T-helper 2 cell (primary cell): ENCODE data around the gene RUFY1.
A peak's percentile ranks its signal among the peaks of the same experiment; 100 is the strongest.

Experiments
- DNase-seq, 5 experiments: peaks; one replicate each; pipeline versions ENCODE4 v3.0.0 to v3.0.0-alpha.2; 2012 to 2022

Gene RUFY1

DNA sequence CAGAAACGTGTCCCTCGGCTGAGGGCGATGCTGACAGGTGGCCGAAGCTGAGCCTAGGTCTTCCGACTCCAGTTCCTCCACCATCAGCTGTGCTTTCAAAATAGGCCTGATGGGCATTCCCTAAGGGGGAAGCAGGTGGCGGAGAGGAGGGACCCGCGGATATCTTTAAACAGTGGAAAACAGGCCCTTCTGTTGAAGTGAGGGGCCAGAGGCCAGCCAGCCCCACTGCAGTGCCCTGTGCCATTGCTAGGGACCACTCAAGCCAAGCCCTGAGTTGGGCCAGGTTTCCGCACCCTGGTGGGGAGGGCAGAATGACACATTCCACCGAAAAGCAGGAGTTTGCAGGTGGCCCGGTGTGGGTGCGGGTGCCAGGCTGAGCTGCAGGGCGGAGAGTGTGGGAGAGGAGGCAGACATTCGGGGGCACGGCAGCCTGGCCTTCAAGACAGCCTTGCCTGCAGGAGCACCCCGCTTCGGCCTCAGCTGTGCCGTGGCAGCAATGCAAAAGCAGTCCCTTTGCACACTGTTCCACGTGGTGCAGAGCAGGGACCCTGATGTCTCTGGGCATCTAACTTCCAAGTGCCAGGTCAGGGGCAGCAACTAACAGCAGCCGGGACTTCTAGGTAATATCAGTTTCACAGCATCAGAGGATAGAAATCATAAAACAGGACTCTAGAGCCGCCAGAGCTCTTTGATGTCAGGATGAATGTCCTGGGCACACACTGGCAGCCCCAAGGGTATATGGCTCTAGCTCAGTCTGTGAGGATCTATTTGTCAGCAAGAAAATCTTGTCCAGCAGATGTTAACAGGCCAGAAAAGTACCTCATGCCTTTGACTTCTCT, 55.9 kb downstream of the RUFY1 start:
- DNase-seq: no peak

DNA sequence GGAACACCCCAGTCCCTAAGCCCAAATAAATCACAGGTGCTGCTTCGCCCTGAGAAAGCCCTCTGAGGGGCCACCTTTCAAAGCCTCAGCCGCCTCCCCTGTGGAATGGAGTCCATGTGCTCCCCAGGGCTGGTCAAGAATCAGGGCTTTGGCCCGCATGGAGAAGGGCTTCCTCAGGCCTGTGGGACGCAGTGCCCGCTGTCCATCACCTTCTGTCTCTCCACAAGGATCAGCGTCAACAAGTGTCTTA, 56.5 kb downstream of the RUFY1 start:
- no peak for DNase-seq

GRCh38 chr5:179607160-179607931, 57.0 kb downstream of the RUFY1 start:
- DNase-seq: no peak

DNA sequence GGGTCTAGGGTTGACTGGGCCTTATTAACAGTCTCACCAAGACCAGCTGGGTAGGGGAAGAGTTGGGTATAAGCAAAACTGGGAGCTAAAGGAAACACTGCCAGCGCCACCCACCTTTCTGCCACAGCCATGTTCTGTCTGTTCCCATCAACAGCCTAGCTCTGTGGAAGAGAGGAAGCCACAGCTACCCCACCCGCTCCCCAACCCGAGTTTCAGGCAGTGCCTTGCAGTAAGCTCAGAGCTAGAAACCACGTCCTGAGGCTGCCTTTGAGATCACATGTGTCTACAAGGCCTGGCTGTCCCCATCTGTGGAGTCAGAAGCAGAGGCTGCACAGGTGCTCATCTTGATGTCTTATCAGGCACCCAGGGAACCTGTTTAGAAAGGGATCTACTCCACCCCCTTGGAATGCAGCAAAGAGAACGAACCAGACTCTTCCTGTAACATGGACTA, 57.8 kb downstream of the RUFY1 start:
- DNase-seq: peak in 1 of 5 experiments; percentile 91

- no peak for DNase-seq
Observed at GRCh38 chr5:179609834-179610108, 59.4 kb downstream of the RUFY1 start.

DNA sequence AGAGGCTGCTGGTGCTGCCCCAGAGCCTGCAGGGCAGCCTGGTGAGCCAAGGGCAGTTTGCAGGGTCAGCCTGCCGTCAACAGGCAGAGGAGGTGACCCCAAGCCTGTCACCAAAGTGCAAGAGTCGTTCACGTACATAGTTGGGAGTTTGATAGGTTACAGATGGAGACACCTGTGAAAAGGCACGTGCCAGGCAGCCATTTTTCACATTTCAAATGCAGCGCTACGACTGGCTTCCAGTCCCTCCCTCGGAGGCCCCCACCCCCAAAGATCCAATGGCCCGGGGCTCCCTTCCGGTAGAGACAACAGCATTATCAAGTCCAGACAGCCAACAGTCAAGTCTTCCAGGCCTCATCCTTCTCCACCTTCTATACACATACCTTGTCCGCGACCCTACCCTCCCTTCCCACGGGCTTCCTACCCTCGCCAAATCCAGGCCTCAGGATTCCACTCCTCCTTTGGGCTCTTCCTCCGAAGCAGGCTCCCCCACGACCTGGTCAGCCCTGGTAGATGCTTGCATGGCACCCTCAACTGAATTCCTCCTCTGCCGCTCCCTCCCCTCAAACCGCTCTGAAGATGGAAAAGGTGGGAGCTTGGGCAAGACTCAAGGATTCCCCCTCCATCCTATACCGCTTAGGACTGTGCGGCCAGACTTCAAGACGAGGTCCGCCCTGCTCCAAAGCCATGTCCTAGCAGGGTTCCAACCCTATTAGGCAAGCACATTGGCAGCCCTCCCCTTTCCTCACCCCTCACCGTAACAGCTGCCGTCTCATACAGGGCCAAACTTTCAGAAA, 60.0 kb downstream of the RUFY1 start:
- DNase-seq: no peak

DNA sequence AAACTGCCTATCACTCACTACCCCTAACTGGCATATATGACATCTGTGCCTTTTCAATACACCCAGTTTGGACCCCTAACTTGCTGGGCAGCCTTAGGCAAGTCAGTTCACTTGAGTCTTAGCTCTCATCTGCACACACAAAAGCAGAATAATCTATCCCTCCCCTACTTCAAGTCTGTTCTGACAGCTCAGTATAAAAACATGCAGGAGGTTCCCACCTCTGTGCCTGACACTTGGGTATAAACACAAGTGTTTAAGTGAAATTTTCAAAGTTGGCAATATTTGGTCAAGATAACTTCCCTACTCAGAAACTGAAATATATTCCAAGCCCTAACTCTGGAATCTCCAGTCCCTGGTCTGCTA, 60.5 kb downstream of the RUFY1 start:
- no peak for DNase-seq

GRCh38 chr5:179612577-179613459, 62.5 kb downstream of the RUFY1 start:
- DNase-seq: no peak

DNA sequence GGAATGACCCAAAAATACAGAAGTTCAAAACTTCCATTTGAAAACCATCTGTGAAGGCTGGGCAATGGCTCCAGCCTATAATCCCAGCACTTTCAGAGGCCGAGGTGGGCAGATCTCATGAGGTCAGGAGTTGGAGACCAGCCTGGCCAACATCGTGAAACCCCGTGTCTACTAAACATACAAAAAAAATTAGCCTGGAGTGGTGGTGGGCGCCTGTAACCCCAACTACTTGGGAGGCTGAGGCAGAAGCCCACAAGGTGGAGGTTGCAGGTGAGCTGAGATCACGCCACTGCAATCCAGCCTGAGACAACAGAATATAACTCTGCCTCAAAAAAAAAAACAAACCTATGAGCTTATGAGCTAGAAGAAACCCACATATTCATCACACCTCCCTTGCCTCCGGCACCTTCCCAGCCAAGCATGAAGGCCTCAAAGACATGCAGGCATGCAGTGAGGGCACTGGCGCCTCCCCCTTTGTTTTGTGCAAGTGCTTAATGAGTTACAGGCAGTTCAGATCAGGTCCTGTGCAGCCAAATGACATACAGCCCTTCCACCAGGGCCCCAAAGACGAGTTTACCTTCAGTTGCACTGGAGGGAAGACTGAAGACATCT, 63.2 kb downstream of the RUFY1 start:
- DNase-seq: no peak

DNA sequence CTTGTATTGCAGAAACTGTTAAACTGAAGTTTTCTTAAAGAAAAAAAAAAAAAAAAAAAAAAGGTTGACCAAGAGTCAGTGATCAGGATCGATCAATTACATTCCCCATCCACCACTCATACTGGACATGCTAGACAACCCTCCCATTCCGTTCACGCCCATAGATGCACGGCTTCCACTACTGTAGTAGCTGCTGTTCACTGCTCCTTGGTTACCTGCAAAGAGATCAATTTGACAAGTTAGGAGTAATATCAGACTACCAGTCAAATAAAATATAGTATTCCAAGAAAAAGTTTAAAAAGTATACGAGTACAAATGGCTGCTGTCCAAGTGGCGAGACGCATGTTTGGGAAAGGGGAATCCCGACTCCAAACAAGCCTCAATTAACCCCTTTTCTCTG, 64.4 kb downstream of the RUFY1 start:
- no peak for DNase-seq

DNA sequence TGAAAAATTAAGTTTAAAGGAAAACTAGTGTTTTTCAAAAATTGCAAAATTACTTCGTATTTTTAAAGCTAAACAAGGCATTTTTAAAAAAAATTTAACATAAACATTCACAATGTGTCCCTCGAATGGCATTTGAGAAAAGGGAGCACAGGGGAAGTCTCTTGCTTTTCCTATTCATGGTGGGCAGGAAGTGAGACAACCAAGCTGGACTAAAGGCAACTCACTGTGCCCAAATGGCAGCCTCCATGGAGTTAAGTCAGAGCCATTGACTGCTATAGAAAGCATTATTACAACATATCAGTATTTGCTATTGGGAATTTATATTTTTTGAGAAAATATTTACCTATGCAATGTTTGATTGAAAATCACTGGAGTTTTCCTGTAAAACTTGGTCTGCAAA, 64.8 kb downstream of the RUFY1 start:
- DNase-seq: no peak

DNA sequence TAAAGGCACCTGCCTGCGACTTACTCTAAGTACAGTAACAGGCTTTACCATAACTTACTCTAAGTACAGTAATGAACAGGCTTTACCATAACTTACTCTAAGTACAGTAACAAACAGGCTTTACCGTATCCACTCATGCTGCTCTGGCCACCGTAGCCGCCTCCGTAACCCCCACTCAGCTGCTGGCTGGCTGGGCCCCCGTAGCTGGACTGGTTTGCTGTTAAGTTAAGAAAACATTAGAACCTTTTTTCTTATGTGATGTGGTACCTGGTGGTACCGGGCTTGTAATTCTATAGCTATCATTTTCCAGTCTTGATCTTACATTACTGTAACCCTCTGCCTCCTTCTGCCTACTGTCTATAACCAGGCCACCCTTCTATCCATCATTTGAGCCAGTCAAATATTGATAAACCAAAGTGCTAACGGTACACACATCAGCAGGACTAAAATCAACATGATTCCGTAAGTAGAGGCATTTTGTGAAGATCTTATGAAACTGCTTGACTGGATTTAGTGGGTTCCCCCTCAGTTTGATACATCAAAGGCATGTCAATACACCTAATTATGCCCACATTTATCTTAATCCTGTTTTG, 65.7 kb downstream of the RUFY1 start:
- DNase-seq: no peak

- DNase-seq: no peak
Observed at GRCh38 chr5:179617930-179618329, 67.6 kb downstream of the RUFY1 start.

GRCh38 chr5:179618923-179619554, 68.7 kb downstream of the RUFY1 start:
- no peak for DNase-seq

DNA sequence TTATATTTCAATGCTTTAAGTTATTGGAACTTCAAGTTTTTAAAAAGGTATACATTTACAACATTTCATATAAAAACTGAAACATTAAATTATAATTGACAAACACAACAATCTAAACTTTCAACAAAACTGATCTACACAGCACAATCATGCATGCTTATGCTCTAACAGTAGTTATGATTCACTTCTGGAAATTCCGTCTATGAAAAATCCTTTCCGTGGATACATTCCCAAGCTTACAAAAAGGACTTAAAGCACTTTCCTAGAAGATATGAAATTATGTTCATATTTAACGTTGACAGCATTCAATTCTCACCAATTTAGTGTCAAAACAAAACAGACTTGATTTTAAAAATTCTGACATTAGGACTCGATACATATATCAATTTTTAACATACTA, 69.4 kb downstream of the RUFY1 start:
- DNase-seq: no peak

- DNase-seq: no peak
Observed at GRCh38 chr5:179620293-179620692, 69.9 kb downstream of the RUFY1 start.

DNA sequence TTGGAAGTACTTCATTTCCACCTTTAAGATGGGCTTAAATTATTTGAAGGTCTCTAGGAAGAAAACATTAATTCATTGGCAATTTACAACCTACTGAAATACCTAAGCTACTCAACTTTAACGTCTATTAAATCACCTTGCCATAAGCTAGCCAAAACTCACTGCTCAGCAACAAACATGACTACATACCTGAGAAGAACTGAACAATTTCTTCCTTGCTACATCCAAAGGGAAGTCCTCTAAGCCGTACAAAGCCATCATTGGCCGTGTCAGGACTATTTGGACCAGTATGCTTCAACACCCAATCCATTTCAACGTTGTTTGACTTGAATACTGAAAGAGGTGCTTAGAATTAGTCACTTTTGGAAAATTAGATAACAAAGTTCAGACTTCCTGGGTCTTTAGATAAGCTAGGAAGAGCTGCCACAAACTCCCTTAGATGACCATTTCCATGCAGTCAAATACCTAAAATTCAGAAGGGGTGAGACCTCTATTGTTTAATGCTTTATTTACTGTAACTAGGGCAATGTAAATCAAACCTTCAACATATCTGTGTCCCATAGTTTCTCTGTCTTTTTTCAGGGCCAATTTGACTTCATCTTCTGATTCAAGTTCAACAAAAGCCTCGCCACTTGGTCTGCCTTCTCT, 70.5 kb downstream of the RUFY1 start:
- no peak for DNase-seq

- no peak for DNase-seq
Observed at GRCh38 chr5:179621551-179622214, 71.3 kb downstream of the RUFY1 start.

- DNase-seq: peak; percentile 91 to 99 (median 98)
Observed at GRCh38 chr5:179623003-179623905, 72.9 kb downstream of the RUFY1 start, which contains the start of gene HNRNPH1. Gene HNRNPH1, minus strand, starts transcription at chr5:179623671. Its CDS starts 538 bp downstream, at chr5:179623133.
